ENCODE measurements around the gene CPHXL. TPM values are rescaled to one million over a fixed set of nuclear protein-coding genes. Genes with fewer than 3 reads are reported as not detected.

The CPHXL gene
- total RNA-seq, 1 experiment from 2014 or later = not detected

DNA sequence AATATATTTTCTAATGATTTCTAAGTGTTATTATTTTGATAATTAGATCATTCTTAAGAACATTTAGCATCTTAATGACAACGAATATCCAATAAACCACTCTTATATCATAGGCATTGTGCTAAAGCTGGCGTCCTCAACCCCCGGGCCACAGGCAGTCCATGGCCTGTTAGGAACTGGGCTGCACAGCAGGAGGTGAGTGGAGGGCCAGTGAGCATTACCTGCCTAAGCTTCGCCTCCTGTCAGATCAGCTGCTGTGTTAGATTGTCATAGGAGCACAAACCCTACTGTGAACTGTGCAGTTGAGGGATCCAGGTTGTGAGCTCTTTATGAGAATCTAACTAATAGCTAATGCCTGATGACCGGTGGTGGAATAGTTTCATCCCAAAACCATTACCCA lies 28.7 kb downstream of the CPHXL start:
- Histone ChIP-seq H3K36me3 (ENCODE audit: insufficient read depth, low read length, poor library complexity, severe bottlenecking) (no peaks in the 10 kb centered on the region), H3K4me3 (ENCODE audit: low read depth, low read length, poor library complexity, severe bottlenecking) (no peak overlapping the region), H3K27ac (ENCODE audit: low read depth, low read length, poor library complexity, severe bottlenecking) (no peak overlapping the region), H3K4me1 (ENCODE audit: insufficient read depth, low read length, poor library complexity, severe bottlenecking) (no peaks in the 10 kb centered on the region), H3K27me3 (replicated peaks; ENCODE audit: insufficient read depth, low read depth, low read length, poor library complexity) (no peaks in the 10 kb centered on the region), H3K9me3 (ENCODE audit: low read depth, low read length, poor library complexity, severe bottlenecking) (no peaks in the 10 kb centered on the region)
- TF ChIP-seq CTCF (conservative IDR thresholded peaks at IDR 0.05; ENCODE audit: low read depth, low read length) (no peak), EZH2 (IDR thresholded peaks at IDR 0.05; ENCODE audit: borderline replicate concordance, low read depth, low read length, poor library complexity, severe bottlenecking) (no peak)
- no TSS peak for BruUV-seq (replicated peaks)
- intact Hi-C loops (cut with micrococcal nuclease; ENCODE audit: unreplicated experiment) = no loop called here
- ChIA-PET CTCF (no interaction called here), POLR2A (ENCODE audit: low non-redundant PET) (no interaction called here)
- DNase-seq (ENCODE audit: low spot score) = no peak

DNA sequence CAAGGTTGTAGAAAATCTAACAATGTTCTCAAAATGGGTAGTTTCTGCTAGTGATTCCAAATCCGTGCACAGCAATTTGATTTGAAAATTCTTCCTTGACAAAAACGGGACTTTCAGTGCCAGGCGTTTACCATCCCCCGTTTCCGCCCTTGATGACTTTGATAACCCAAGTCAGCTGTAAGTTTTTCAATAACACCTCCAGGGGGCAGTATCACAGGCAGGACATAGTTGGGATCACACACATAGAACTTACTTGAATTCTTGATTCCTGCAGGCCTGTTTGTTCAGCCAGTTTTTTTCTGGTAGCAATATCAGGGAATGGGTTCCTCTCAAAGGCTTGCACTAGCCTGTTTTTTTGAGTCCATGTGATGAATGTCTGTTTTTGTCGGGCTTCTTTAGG lies 30.6 kb downstream of the CPHXL start:
- no TSS peak for BruUV-seq (replicated peaks)
- Histone ChIP-seq H3K27ac (ENCODE audit: low read depth, low read length, poor library complexity, severe bottlenecking) (no peak overlapping the region), H3K36me3 (ENCODE audit: insufficient read depth, low read length, poor library complexity, severe bottlenecking) (no peaks in the 10 kb centered on the region), H3K4me1 (ENCODE audit: insufficient read depth, low read length, poor library complexity, severe bottlenecking) (no peaks in the 10 kb centered on the region), H3K9me3 (ENCODE audit: low read depth, low read length, poor library complexity, severe bottlenecking) (no peaks in the 10 kb centered on the region), H3K4me3 (ENCODE audit: low read depth, low read length, poor library complexity, severe bottlenecking) (no peak overlapping the region), H3K27me3 (replicated peaks; ENCODE audit: insufficient read depth, low read depth, low read length, poor library complexity) (no peaks in the 10 kb centered on the region)
- peak; percentile 39 for DNase-seq (ENCODE audit: low spot score)
- ChIA-PET CTCF (interaction anchor here (0.6 kb wide), 2 partner anchors 11 to 30 kb away, joined by 3 to 5 read pairs; no protein-coding TSS in a partner anchor), POLR2A (ENCODE audit: low non-redundant PET) (no interaction called here)
- TF ChIP-seq EZH2 (IDR thresholded peaks at IDR 0.05; ENCODE audit: borderline replicate concordance, low read depth, low read length, poor library complexity, severe bottlenecking) (no peak), CTCF (conservative IDR thresholded peaks at IDR 0.05; ENCODE audit: low read depth, low read length) (peak; percentile 50)
- intact Hi-C loops (cut with micrococcal nuclease; ENCODE audit: unreplicated experiment) = no loop called here

GRCh38 chr16:75687361-75687760 lies 38.9 kb downstream of the CPHXL start:
- Histone ChIP-seq H3K27ac (ENCODE audit: low read depth, low read length, poor library complexity, severe bottlenecking) (no peak overlapping the region), H3K4me1 (ENCODE audit: insufficient read depth, low read length, poor library complexity, severe bottlenecking) (no peaks in the 10 kb centered on the region), H3K4me3 (ENCODE audit: low read depth, low read length, poor library complexity, severe bottlenecking) (no peak overlapping the region), H3K27me3 (replicated peaks; ENCODE audit: insufficient read depth, low read depth, low read length, poor library complexity) (no peaks in the 10 kb centered on the region), H3K9me3 (ENCODE audit: low read depth, low read length, poor library complexity, severe bottlenecking) (no peaks in the 10 kb centered on the region), H3K36me3 (ENCODE audit: insufficient read depth, low read length, poor library complexity, severe bottlenecking) (no peaks in the 10 kb centered on the region)
- TF ChIP-seq EZH2 (IDR thresholded peaks at IDR 0.05; ENCODE audit: borderline replicate concordance, low read depth, low read length, poor library complexity, severe bottlenecking) = no peak
- TF ChIP-seq CTCF (conservative IDR thresholded peaks at IDR 0.05; ENCODE audit: low read depth, low read length) = no peak
- CTCF ChIA-PET = no interaction called here
- POLR2A ChIA-PET (ENCODE audit: low non-redundant PET) = no interaction called here
- no TSS peak for BruUV-seq (replicated peaks)
- intact Hi-C loops (cut with micrococcal nuclease; ENCODE audit: unreplicated experiment) = loop anchor here (10.0 kb wide), 1 partner anchor 57 kb away; no protein-coding TSS in a partner anchor
- no peak for DNase-seq (ENCODE audit: low spot score)
